Thoracic aorta (tissue), 2 donors: ENCODE measurements around the gene ZC3H12D. TPM values are rescaled to one million over a fixed set of nuclear protein-coding genes. Genes with fewer than 3 reads are reported as not detected.
A peak's percentile ranks its signal among the peaks of the same experiment; 100 is the strongest.

Experiments used
- ATAC-seq: fragments of 150-250 bp; one replicate; pipeline ENCODE4 v1.8.0; 2017; ENCODE audit warnings: low read depth; ENCODE audit not compliant: insufficient number of reproducible peaks, low FRiP score
- DNase-seq: peaks from one replicate; pipeline ENCODE4 v3.0.0-alpha.2; 2020; ENCODE audit warnings: low spot score
- H3K27ac ChIP-seq, 2 donors: fragments of 200-600 bp; sonication (generic); 1 replicate in 1 of 2; 2 replicates in 1 of 2; pipeline ENCODE4 v1.5.1; 2016; ENCODE audit warnings: mild to moderate bottlenecking in 2 of 2, moderate library complexity in 2 of 2
- H3K27me3 ChIP-seq: fragments of 200-600 bp; sonication (generic); replicated peaks from 2 replicates; pipeline ENCODE4 v1.6.0; 2016; ENCODE audit warnings: mild to moderate bottlenecking; ENCODE audit not compliant: insufficient read depth
- H3K36me3 ChIP-seq: fragments of 200-600 bp; sonication (generic); one replicate; pipeline ENCODE4 v1.5.1; 2016
- H3K4me1 ChIP-seq, 2 donors: fragments of 200-600 bp; sonication (generic); 1 replicate in 1 of 2; 2 replicates in 1 of 2; pipeline versions ENCODE4 v1.5.1 to v1.6.0; 2016; ENCODE audit warnings: low read depth in 2 of 2, mild to moderate bottlenecking in 1 of 2; ENCODE audit not compliant: control insufficient read depth in 1 of 2
- H3K4me3 ChIP-seq: fragments of 200-600 bp; sonication (generic); 2 replicates; pipeline ENCODE4 v1.5.1; 2016; ENCODE audit warnings: mild to moderate bottlenecking
- H3K9me3 ChIP-seq: fragments of 200-600 bp; sonication (generic); 2 replicates; pipeline ENCODE4 v1.5.1; 2016
- total RNA-seq, 2 donors: library from RNA; depleted of rRNA; stranded (reverse); fragments of >200 nt; gene quantifications; one replicate each; pipeline versions ENCODE4 v1.1.0 to v1.2.3, GENCODE V29; 2016
- TF ChIP-seq, protein P1 (sequence below): fragments of 200-600 bp; sonication (generic); IDR thresholded peaks from one replicate; pipeline ENCODE4 v1.5.1; 2019; ENCODE audit warnings: antibody characterized with exemption

The ZC3H12D gene
- total RNA-seq, 2 donors from 2014 or later: 1.9 to 3.8 TPM

- no peak for ATAC-seq
- H3K27me3 ChIP-seq: no peaks in the 10 kb centered on the region
- H3K4me1 ChIP-seq: peaks cover 0 to 7% of the 10 kb centered on the region in 2 donors
- peak overlapping the region in 1 of 2 donors; percentile 11 for H3K27ac ChIP-seq
- H3K4me3 ChIP-seq: peak overlapping the region; percentile 37
- TF ChIP-seq, protein P1, sequence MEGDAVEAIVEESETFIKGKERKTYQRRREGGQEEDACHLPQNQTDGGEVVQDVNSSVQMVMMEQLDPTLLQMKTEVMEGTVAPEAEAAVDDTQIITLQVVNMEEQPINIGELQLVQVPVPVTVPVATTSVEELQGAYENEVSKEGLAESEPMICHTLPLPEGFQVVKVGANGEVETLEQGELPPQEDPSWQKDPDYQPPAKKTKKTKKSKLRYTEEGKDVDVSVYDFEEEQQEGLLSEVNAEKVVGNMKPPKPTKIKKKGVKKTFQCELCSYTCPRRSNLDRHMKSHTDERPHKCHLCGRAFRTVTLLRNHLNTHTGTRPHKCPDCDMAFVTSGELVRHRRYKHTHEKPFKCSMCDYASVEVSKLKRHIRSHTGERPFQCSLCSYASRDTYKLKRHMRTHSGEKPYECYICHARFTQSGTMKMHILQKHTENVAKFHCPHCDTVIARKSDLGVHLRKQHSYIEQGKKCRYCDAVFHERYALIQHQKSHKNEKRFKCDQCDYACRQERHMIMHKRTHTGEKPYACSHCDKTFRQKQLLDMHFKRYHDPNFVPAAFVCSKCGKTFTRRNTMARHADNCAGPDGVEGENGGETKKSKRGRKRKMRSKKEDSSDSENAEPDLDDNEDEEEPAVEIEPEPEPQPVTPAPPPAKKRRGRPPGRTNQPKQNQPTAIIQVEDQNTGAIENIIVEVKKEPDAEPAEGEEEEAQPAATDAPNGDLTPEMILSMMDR: no peak
- no peaks in the 10 kb centered on the region for H3K36me3 ChIP-seq
- no peaks in the 10 kb centered on the region for H3K9me3 ChIP-seq
- no peak for DNase-seq
Observed at GRCh38 chr6:149483849-149484655, 762 bp downstream of the ZC3H12D start.

GRCh38 chr6:149483334-149483725 lies 1.5 kb downstream of the ZC3H12D start:
- Histone ChIP-seq H3K9me3 (no peaks in the 10 kb centered on the region), H3K27ac (peak overlapping the region in 1 of 2 donors; percentile 11), H3K4me1 (peaks cover 0 to 7% of the 10 kb centered on the region in 2 donors), H3K36me3 (no peaks in the 10 kb centered on the region), H3K4me3 (peak overlapping the region; percentile 25), H3K27me3 (no peaks in the 10 kb centered on the region)
- TF ChIP-seq, protein P1: no peak
- DNase-seq: no peak
- no peak for ATAC-seq

DNA sequence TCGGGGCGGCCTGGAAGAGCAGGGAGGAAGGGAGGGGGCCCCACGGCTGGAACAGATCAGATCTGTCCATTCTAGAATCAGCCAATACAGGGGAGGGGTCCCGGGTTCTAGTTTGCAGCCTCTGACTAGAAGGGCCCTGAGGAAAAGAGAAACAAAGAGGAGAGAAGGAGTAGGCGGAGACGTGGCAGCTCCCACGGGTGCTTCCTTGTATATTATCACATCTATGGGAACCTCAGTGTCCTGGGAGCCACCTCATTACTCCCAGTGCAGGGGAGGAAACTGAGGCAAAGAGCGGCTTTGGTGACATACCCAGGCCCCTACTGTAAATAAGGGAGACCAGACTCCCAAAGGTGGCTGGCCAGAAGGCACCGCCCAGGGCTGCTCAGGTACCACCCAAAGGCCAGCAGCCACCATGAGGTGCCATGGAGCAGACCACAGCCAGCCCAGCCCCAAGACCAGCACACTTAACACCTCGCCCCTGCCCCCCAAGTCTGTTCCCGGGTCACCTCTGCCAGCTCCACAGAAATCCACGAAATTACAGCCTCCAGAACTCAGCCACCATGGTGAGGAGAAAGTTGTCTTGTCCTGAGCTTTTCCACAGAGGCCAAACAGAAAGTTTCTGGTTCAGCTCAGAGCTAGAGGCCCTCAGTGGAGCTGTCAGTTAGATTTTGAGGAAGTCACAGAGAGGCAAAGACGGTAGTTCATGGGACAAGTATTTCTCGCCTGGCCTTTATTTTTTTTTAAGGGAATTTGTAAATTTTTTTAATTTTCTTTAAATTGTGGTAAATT lies 2.1 kb downstream of the ZC3H12D start:
- Histone ChIP-seq H3K4me3 (peak overlapping the region; percentile 78), H3K27me3 (no peaks in the 10 kb centered on the region), H3K36me3 (no peaks in the 10 kb centered on the region), H3K27ac (peak overlapping the region; percentile 49 to 55), H3K9me3 (no peaks in the 10 kb centered on the region), H3K4me1 (peaks cover 0 to 7% of the 10 kb centered on the region in 2 donors)
- TF ChIP-seq, protein P1: no peak
- ATAC-seq (no peak), DNase-seq (no peak)

- Histone ChIP-seq H3K27ac (no peak overlapping the region), H3K9me3 (no peaks in the 10 kb centered on the region), H3K36me3 (no peaks in the 10 kb centered on the region), H3K4me1 (peaks cover 0 to 7% of the 10 kb centered on the region in 2 donors), H3K4me3 (peak overlapping the region; percentile 78), H3K27me3 (no peaks in the 10 kb centered on the region)
- TF ChIP-seq, protein P1: no peak
- no peak for ATAC-seq
- DNase-seq: no peak
Observed at GRCh38 chr6:149480502-149481280, 4.1 kb downstream of the ZC3H12D start.
